Type B pancreatic cell (in vitro differentiated cells): ENCODE measurements around the gene GOT2. TPM values are rescaled to one million over a fixed set of nuclear protein-coding genes. Genes with fewer than 3 reads are reported as not detected.
"Not testable (repeated sequence)": the region's sequence is repeated elsewhere in the genome, so short reads cannot be mapped to it uniquely, and the experiment has no call there.

Experiments
- DNase-seq: peaks from one replicate; pipeline ENCODE4 v3.0.0; 2021; ENCODE audit warnings: mixed read lengths; ENCODE audit not compliant: unreplicated experiment; ENCODE audit errors: extremely low spot score
- H3K27ac Mint-ChIP-seq: 2 replicates; pipeline ENCODE4 v1.8.0; 2021; ENCODE audit warnings: mild to moderate bottlenecking, mixed read lengths
- H3K27me3 Mint-ChIP-seq: 2 replicates; pipeline ENCODE4 v1.8.0; 2021; ENCODE audit warnings: mixed read lengths
- H3K36me3 Mint-ChIP-seq: 2 replicates; pipeline ENCODE4 v1.8.0; 2021; ENCODE audit warnings: mixed read lengths
- H3K4me1 Mint-ChIP-seq: one replicate; pipeline ENCODE4 v1.8.0; 2021; ENCODE audit warnings: mixed read lengths; ENCODE audit not compliant: unreplicated experiment
- H3K4me3 Mint-ChIP-seq: 2 replicates; pipeline ENCODE4 v1.8.0; 2021; ENCODE audit warnings: mild to moderate bottlenecking, mixed read lengths
- H3K9me3 Mint-ChIP-seq: 2 replicates; pipeline ENCODE4 v1.8.0; 2021; ENCODE audit warnings: mixed read lengths
- long read RNA-seq: library from polyadenylated mRNA; unstranded; transcript quantifications from one replicate; pipeline ENCODE4 v2.0.0, GENCODE V29; 2020
- total RNA-seq: library from RNA; stranded (reverse); gene quantifications from 2 replicates; pipeline ENCODE4 v1.2.1, GENCODE V29; 2021; ENCODE audit warnings: low replicate concordance
- TF ChIP-seq, protein P1 (sequence below): fragments of 200-600 bp; sonication (generic); conservative IDR thresholded peaks from 2 replicates; pipeline ENCODE4 v1.5.0; 2021; ENCODE audit warnings: antibody characterized with exemption, mild to moderate bottlenecking

Gene GOT2
- total RNA-seq, result 89.7 and 104 TPM in 2 replicates
- long read RNA-seq, transcript GOT2-201 (10 exons, 2,462 nt), result major isoform, 332 of 367 reads
- long read RNA-seq, partial matches to known transcripts, result 23 of 367 reads
- long read RNA-seq, other reads (novel, unspliced or antisense), result 12 of 367 reads

DNA sequence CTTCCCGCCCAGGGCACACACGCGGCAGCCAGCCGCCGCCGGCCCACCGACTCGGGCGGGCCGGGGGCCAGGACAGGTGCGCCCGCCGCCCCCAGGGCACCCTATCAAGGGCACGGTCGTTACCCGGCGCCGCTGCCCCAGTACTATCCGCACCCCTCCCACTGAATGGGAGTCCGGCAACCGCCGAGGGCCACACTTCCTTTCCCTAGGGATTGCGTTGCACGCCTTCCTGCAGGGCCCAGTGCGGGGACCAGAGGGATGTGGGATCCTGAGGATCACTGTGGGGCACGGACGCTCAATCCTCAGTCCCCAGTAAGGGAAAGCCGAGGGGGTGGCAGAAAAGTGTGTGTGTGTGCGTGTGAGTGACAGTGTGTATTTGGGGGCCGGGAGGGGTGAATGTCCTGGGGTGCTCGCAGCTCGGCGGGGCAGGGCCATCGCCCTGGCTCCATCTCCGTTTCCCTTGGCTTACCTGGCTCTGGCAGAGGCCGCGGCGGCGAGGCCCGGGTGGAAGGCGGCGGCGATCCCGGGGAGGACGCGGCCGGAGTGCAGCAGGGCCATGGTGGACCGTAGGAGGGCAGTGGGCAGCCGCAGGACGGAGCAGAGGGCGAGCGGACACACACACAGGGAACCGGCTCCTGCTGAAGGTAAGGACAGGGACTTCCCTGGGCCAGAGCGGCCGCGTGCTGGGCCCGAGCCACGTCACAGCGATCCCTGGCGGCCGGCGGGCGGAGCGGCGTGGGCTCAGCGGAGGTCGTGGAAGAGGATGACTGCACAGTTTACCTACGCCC is at the start of gene GOT2:
GOT2 (minus strand) TSS at position 646 of the 788 bp plus-strand sequence; CDS start at position 558, 88 bp downstream.
- Mint-ChIP-seq H3K27me3 (no peaks in the 10 kb centered on the region), H3K4me3 (peak within 1 kb of the TSS; percentile 100), H3K9me3 (no peaks in the 10 kb centered on the region), H3K4me1 (peaks cover 10% of the 10 kb centered on the region), H3K27ac (peak within 1 kb of the TSS; percentile 92), H3K36me3 (peaks cover 3% of the 10 kb centered on the region)
- DNase-seq, result peak; percentile 90
- TF ChIP-seq, protein P1, sequence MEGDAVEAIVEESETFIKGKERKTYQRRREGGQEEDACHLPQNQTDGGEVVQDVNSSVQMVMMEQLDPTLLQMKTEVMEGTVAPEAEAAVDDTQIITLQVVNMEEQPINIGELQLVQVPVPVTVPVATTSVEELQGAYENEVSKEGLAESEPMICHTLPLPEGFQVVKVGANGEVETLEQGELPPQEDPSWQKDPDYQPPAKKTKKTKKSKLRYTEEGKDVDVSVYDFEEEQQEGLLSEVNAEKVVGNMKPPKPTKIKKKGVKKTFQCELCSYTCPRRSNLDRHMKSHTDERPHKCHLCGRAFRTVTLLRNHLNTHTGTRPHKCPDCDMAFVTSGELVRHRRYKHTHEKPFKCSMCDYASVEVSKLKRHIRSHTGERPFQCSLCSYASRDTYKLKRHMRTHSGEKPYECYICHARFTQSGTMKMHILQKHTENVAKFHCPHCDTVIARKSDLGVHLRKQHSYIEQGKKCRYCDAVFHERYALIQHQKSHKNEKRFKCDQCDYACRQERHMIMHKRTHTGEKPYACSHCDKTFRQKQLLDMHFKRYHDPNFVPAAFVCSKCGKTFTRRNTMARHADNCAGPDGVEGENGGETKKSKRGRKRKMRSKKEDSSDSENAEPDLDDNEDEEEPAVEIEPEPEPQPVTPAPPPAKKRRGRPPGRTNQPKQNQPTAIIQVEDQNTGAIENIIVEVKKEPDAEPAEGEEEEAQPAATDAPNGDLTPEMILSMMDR, result peak; percentile 89

DNA sequence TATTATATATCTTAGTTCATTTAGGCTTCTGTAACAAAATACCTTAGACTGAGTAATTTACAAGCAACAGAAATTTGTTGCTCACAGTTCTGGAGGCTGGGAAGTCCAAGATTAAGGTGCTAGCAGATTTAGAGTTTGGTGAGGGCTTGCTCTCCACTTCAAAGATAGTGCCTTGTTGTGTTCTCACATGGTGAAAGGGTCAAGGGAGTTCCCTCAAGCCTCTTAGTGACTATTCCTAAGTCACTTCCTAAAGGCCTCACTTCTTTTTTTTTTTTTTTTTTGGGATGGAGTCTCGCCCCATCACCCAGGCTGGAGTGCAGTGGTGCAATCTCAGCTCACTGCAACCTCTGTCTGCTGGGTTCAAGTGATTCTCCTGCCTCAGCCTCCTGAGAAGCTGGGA is 45.2 kb upstream of the GOT2 start:
- not testable (repeated sequence) for DNase-seq, H3K4me1 Mint-ChIP-seq, H3K4me3 Mint-ChIP-seq, H3K27ac Mint-ChIP-seq, H3K36me3 Mint-ChIP-seq, H3K9me3 Mint-ChIP-seq
- H3K27me3 Mint-ChIP-seq, result peaks cover 14% of the 10 kb centered on the region

DNA sequence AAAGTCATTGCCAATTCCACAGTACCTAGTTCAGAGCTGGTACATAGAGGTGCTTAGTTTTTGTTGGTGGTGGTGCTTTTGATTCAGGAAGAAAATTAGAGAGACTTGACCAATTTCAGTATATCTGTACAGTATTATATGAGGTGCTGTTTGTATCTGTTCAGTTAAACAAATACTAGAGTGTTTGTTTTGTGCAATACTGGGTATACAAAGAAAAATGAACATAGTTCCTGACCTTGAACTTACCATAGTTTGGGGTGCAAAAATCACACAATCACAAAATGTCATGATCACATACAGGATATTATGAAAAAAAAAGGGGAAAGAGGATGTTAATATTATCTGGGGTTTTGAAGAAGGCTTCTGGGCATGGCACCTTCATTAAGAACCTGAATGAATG is 39.8 kb upstream of the GOT2 start:
- TF ChIP-seq, protein P1, result no peak
- Mint-ChIP-seq H3K4me1 (no peaks in the 10 kb centered on the region), H3K4me3 (no peak overlapping the region), H3K27me3 (no peaks in the 10 kb centered on the region), H3K9me3 (no peaks in the 10 kb centered on the region), H3K36me3 (no peaks in the 10 kb centered on the region), H3K27ac (no peak overlapping the region)
- no peak for DNase-seq

DNA sequence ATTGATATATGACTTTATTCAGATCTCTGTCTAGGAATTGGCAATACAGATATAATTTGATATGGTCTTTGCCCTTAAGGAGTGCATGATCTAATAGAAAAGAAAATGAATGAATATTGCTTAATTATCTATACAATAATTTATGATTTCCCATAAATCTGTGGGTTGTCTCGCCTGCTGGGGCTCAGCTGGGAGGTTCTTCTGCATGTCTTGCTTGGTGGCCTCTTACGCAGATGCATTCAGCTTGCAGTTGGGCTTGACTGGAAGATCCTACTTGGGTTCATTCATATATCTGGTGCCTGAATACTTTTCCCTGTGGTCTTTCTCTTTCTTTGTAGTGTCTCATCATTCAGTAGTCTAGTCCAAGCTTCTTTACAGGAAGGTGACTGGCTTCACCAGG is 34.0 kb upstream of the GOT2 start:
- Mint-ChIP-seq H3K27ac (no peak overlapping the region), H3K9me3 (no peaks in the 10 kb centered on the region), H3K27me3 (no peaks in the 10 kb centered on the region), H3K4me1 (no peaks in the 10 kb centered on the region), H3K36me3 (no peaks in the 10 kb centered on the region), H3K4me3 (no peak overlapping the region)
- TF ChIP-seq, protein P1, result no peak
- DNase-seq, result no peak

DNA sequence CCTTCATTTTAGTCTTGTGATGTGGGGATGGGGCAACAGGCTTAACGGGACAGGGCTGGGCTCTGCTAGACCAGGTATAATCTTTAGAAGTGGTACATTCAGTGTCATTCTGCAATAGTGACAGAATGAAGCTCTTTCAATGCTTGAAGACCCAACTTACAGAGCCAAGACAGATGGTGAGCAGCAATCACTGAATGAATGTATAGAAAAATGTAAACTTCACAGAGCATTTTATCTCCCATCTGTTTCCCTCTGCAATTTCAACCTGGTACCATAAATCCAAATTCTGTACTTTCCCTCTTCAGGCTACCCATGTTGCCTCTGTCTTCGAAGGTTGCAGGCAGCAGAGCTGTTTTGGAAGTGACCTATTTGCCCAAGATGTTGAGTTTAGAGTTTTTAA is 33.5 kb upstream of the GOT2 start:
- H3K4me1 Mint-ChIP-seq, result no peaks in the 10 kb centered on the region
- TF ChIP-seq, protein P1, result no peak

DNA sequence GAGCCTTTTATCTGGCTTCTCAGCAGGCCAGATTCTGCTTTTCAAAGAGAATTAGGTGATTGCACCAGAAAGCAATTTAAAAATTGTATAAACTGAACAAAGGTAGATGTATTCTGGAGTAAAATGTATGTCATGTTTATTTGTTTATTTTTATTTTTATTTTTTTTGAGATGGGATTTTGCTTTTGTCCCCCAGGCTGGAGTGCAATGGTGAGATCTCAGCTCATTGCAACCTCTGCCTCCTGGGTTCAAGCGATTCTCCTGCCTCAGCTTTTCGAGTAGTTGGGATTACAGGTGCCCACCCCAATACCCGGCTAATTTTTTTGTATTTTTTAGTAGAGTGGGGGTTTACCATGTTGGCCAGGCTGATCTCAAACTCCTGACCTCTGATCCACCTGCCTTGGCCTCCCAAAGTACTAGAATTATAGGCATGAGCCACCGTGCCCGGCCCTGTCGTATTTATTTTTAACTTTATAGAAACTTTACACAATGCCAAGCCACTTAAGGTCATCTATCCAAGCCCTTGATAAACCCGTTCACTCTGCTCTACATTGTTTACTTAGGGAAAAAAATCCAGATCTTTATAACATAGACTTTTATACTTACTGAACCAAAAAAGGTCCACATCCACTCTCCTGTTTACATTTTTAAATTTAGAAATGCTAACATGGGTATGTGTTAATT is 22.7 kb upstream of the GOT2 start:
- H3K9me3 Mint-ChIP-seq, result no peaks in the 10 kb centered on the region
- peaks cover 8% of the 10 kb centered on the region for H3K4me1 Mint-ChIP-seq
- H3K4me3 Mint-ChIP-seq, result no peak overlapping the region
- H3K36me3 Mint-ChIP-seq, result no peaks in the 10 kb centered on the region
- no peak overlapping the region for H3K27ac Mint-ChIP-seq
- no peak for DNase-seq
- H3K27me3 Mint-ChIP-seq, result peaks cover 16% of the 10 kb centered on the region
- TF ChIP-seq, protein P1, result no peak

More for the DNA sequence above, 33.5 kb upstream of the GOT2 start:
- Mint-ChIP-seq H3K36me3 (no peaks in the 10 kb centered on the region), H3K27me3 (no peaks in the 10 kb centered on the region), H3K9me3 (no peaks in the 10 kb centered on the region), H3K27ac (no peak overlapping the region), H3K4me3 (no peak overlapping the region)
- DNase-seq, result no peak
